Glomerular endothelial cell (primary cell): Measurements from ENCODE around the gene CELA2A. TPM values are rescaled to one million over a fixed set of nuclear protein-coding genes. Genes with fewer than 3 reads are reported as not detected.
"Not testable (repeated sequence)": the region's sequence is repeated elsewhere in the genome, so short reads cannot be mapped to it uniquely, and the experiment has no call there.

Experiments used
- DNase-seq: peaks from one replicate; pipeline ENCODE4 v3.0.0-alpha.2; 2011; ENCODE audit warnings: low read depth, low spot score; ENCODE audit errors: extremely low read depth
- total RNA-seq: library from RNA; depleted of rRNA; stranded (reverse); fragments of >200 nt; gene quantifications from 2 replicates; pipeline ENCODE4 v1.2.3, GENCODE V29; 2015

Gene CELA2A
- total RNA-seq, 1 donor from 2014 or later = not detected

GRCh38 chr1:15491010-15491409, 34.5 kb downstream of the CELA2A start:
- DNase-seq = not testable (repeated sequence)

- no peak for DNase-seq
Measured at GRCh38 chr1:15492596-15492995, 36.1 kb downstream of the CELA2A start.

DNA sequence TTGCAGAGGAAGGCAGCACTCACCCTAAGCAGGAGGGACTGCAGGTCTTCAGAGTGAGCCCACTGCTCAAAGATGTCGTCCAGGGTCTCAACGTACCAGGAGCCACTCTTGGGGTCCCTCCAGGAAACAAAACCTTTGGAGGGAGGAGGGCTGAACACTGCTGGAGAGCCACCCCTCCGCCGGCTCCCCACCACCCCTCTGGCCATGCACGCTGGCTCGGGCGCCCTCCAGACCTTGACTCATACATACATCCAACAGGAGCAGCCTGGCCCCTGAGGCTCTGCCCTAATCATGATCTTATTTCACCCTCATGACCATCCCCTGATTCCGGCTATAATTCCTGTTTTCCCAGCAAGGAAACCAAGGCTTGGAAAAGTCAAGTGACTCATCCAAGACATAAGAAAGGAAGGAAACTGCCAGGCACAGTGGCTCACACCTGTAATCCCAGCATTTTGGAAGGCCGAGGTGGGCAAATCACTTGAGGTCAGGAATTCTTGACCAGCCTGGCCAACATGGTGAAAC, 37.4 kb downstream of the CELA2A start:
- DNase-seq = peak; percentile 48

- DNase-seq = no peak
Measured at GRCh38 chr1:15500184-15501178, 43.9 kb downstream of the CELA2A start.

DNA sequence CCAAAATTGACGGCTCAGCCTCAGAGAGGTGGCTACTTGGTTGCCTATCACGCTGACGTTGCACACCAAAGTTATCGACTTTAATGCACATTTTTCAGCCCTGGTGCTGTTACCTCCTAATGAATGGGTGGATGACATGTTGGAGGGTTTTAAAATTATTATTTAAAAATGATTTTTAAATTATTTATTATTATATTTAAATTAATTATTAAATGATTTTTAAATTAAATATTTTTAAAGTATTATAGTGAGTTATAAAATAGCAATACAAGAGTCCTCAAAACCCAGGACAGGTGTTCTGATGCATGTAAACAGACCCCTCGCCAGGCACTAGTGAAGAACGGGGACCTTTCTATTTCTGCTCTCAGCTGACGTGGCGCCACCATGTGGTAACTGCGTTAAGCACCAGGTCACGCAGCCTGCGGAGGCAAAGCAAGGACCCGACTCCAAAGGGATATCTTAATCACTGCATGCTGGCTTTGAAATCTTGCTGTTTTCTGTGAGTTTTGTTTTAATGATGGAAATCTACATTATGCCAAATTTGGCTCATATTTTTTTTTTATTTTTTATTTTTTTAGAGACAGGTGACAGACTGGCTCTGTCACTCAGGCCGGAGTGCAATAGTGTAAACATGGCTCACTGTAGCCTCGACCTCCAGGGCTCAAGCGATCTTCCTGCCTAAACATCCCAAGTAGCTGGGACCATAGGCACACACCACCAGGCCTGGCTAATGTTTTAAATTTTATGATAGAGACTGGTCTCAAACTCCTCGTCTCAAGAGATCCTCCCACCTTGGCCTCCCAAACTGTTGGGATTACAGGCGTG, 44.9 kb downstream of the CELA2A start:
- DNase-seq = no peak

DNA sequence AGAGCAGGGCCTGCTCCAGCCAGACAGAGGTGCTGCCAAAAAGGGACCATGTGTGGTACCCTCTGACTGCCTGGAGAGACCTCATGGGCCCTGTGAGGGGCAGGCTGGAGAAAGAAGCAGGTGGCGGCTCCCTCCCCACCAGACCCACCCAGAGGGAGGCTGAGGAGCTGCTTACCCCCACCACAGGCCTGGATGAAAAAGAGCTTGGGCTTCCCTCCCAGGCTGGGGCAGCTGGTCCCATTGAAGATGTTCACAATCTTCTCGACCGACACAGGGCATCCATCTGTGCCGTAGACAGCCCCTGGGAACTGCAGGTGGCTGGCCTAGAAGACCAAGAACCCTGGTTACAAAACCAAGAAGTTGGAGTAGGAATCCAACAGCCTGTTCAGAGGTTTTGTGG, 47.9 kb downstream of the CELA2A start:
- no peak for DNase-seq

DNA sequence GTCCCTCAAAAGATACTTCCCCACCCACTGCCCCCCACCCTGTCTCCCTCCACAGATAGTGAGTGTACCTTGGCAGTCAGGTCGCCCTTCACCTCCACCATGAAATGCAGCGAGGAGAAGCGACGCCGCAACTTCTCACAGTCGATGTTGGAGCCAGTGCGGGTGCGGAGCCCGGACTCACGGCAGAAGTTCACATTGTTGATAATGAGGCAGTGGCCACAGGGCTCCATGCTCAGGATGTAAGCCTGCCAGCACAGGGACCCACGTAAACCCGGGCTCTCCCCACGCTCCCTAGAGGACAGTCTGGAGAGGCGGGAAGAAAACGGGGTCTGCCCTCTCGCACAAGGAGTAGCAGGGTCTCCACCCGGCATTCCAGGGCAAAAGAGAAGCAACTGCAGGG, 50.3 kb downstream of the CELA2A start:
- DNase-seq = no peak

GRCh38 chr1:15507278-15507677, 50.7 kb downstream of the CELA2A start:
- no peak for DNase-seq

- DNase-seq = no peak
Measured at GRCh38 chr1:15508700-15509487, 52.4 kb downstream of the CELA2A start.

DNA sequence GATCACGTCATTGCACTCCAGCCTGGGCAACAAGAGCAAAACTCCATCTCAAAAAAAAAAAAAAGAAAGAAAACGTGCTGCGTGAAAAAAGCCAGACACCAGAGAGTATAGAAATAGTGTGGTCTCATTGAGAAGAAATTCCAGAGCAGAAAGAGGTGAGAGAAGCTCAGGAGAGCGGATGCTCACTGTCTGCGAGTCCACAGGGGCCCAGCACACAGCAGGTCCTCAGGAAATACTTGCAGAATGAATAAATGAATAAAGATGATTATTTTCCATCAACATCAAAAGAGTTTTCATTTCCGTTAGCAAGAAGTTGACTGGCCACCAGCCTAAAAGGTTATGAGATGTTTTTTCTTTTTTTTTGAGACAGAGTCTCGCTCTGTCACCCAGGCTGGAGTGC, 53.1 kb downstream of the CELA2A start:
- DNase-seq = no peak

DNA sequence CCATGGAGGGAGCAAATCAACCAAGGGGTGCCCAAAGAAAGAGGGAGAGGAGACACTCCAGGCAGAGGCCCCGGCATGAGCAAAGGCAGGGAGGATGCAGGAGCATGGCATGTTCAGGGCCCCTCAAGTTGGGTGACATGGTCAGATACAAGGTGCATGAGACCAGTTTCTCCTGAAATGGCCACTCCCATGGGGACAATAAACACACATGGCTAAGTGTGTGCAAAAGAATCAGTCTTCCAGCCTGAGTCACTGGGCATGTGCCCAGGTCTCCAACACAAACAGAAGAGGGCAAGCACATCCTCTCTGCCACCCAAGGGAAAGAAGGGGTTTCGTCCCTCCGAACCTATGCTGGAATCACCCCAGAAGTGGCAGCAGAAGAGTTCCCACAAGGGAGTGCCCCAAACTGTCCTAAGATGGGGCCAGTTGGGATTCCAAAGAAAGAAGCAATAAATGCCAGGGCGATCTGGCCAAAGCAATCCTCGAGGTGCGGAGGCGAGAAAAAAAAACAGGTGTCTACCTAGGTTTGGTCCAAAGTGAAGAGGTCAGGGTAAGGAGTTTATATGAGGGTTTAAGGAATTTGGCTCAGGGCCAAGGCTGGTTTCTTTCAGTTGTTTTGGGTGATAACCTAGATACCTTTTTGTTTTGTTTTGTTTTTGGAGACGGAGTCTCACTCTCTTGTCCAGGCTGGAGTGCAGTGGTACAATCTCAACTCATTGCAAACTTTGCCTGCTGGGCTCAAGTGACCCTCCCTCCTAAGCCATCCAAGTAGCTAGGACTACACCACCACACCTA, 54.3 kb downstream of the CELA2A start:
- no peak for DNase-seq

GRCh38 chr1:15513192-15513591, 56.7 kb downstream of the CELA2A start:
- DNase-seq = no peak

DNA sequence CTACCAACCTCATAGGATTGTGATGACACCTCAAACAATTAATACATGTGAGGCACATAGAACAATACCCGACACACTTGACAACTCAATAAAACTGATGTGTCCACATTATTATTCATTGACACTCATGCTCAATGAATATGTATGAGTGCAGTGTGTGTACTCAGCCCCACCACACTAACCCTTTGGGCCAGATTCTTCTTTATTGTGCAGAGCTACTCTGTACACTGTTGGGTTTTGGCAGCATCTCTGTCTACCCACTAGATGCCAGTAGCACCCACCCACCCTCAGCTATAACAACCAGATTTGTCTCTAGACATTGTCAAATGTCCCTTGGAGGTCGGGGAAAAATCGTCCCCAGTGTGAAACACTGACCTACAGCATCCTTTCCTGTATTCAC, 57.4 kb downstream of the CELA2A start:
- DNase-seq = no peak

DNA sequence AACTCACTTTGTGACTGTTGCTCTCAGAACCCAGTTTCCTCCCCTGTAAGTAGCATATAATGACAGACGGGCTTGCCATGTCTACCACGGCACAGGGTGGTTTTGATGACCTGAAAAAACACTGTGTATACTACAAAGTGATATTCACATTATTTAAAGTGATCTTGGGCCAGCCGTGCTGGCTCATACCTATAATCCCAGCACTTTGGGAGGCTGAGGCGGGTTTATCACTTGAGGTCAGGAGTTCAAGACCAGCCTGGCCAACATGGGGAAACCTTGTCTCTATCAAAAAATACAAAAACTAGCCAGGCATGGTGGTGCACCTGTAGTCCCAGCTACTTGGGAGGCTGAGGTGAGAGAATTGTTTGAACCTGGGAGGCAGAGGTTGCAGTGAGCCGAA, 58.0 kb downstream of the CELA2A start:
- DNase-seq = not testable (repeated sequence)

GRCh38 chr1:15515022-15515663, 58.6 kb downstream of the CELA2A start:
- no peak for DNase-seq

- no peak for DNase-seq
Measured at GRCh38 chr1:15519625-15520024, 63.1 kb downstream of the CELA2A start.

DNA sequence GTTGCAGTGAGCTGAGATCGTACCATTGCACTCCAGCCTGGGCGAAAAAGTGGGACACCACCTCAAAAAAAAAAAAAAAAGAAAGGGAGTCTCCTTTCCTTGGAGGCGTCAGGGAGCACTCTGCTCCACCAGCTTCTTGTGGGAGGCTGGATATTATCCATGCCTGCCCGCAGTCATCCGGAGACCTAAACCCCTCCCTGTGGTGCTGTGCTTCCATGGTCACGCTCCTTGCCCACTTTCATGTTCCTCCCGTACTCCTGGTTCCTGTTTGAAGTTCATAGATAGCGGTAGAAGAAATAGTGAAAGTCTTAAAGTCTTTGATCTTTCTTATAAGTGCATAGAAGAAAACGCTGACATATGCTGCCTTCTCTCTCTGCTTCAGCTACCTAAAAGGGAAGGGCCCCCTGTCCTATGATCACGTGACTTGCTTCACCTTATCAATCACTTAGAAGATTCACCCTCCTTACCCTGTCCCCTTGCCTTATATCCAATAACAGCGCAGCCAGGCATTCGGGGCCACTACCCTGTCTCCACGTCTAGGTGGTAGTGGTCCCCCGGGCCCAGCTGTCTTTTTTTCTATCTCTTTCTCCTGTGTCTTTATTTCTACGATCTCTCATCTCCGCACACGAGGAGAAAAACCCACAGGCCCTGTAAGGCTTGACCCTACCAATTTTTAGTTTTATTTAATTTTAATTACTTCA, 64.8 kb downstream of the CELA2A start:
- DNase-seq = not testable (repeated sequence)
